ENCODE data around the gene LAMA3.

GRCh38 chr18:23664674-23665073, 24.6 kb upstream of the LAMA3 start:
- TF ChIP-seq CTCF (CRISPR knock-in tag; IDR thresholded peaks at IDR 0.05) (no peak), ZNF567 (CRISPR knock-in tag; IDR thresholded peaks at IDR 0.05; ENCODE audit: borderline replicate concordance) (no peak), TBL1XR1 (IDR thresholded peaks at IDR 0.05; ENCODE audit: borderline replicate concordance, low read length, partially characterized antibody) (no peak), ETV6 (CRISPR knock-in tag; conservative IDR thresholded peaks at IDR 0.05) (no peak), ATF4 (CRISPR knock-in tag; IDR thresholded peaks at IDR 0.05) (no peak), RAD21 (CRISPR knock-in tag; IDR thresholded peaks at IDR 0.05) (no peak), IRF2 (CRISPR knock-in tag; IDR thresholded peaks at IDR 0.05) (no peak), TBP (CRISPR knock-in tag; IDR thresholded peaks at IDR 0.05) (no peak), MAZ (IDR thresholded peaks at IDR 0.05; ENCODE audit: borderline replicate concordance, low read depth, low read length) (no peak), MAZ (CRISPR knock-in tag; IDR thresholded peaks at IDR 0.05; ENCODE audit: low read depth) (no peak)
